ENCODE results near the gene FLACC1.

Gene FLACC1

DNA sequence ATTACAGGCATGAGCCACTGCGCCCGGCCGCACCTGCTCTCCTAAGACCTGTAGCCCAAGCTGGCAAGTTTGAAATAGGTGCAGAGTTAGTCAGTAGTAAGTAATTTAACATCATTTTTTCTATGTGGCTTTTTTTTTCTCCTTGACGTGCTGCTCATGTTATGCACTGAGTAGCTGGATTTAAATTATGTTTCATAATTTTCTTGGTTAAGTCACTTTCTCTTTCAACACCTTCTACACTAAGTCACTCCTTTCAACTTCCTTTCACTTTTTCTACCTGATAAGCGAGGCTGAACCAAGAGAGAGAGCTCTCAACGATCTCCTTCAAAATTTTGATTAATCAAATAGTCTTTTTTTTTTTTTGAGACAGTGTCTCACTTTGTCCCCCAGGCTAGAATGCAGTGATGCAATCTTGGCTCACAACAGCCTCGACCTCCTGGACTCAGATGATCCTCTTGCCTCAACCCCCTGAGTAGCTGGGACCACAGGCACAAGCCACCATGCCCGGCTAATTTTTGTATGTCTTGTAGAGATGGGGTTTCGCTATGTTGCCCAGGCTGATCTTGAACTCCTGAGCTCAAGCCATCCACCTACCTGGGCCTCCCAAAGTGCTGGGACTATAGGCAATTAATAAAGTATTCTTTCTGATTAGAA, 83.7 kb downstream of the FLACC1 start:
- no peak overlapping the region for H3K27ac ChIP-seq
- no peak for DNase-seq (ENCODE audit: low spot score)
- ChIA-PET CTCF (interaction anchor here (0.6 kb wide), 1 partner anchor 16 kb away, joined by 3 read pairs; no protein-coding TSS in a partner anchor), POLR2A (ENCODE audit: low non-redundant PET) (no interaction called here)
- TF ChIP-seq, protein P1, sequence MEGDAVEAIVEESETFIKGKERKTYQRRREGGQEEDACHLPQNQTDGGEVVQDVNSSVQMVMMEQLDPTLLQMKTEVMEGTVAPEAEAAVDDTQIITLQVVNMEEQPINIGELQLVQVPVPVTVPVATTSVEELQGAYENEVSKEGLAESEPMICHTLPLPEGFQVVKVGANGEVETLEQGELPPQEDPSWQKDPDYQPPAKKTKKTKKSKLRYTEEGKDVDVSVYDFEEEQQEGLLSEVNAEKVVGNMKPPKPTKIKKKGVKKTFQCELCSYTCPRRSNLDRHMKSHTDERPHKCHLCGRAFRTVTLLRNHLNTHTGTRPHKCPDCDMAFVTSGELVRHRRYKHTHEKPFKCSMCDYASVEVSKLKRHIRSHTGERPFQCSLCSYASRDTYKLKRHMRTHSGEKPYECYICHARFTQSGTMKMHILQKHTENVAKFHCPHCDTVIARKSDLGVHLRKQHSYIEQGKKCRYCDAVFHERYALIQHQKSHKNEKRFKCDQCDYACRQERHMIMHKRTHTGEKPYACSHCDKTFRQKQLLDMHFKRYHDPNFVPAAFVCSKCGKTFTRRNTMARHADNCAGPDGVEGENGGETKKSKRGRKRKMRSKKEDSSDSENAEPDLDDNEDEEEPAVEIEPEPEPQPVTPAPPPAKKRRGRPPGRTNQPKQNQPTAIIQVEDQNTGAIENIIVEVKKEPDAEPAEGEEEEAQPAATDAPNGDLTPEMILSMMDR (conservative IDR thresholded peaks at IDR 0.05; ENCODE audit: low read depth) = no peak

DNA sequence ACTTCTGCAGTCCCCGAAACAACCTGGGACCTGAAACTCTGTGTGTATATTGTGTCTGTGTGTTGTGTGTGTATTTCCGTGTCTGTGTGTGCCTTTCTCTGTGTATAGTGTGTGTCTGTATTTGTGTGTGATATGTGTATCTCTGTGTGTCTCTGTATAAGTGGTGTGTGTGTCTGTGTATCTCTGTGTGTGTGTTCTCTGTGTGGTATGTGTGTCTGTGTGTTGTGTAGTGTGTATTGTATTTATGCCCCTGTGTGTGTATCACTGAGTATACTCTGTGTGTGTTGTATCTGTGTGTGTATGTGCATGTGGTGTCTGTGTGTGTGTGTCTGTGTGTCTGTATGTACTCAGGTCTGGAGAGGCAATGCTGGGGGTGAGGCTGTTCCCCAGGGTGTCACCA, 85.2 kb downstream of the FLACC1 start:
- POLR2A ChIA-PET (ENCODE audit: low non-redundant PET) = no interaction called here
- H3K27ac ChIP-seq = no peak overlapping the region
- CTCF ChIA-PET = no interaction called here
- DNase-seq (ENCODE audit: low spot score) = no peak
- TF ChIP-seq, protein P1 (conservative IDR thresholded peaks at IDR 0.05; ENCODE audit: low read depth) = no peak

DNA sequence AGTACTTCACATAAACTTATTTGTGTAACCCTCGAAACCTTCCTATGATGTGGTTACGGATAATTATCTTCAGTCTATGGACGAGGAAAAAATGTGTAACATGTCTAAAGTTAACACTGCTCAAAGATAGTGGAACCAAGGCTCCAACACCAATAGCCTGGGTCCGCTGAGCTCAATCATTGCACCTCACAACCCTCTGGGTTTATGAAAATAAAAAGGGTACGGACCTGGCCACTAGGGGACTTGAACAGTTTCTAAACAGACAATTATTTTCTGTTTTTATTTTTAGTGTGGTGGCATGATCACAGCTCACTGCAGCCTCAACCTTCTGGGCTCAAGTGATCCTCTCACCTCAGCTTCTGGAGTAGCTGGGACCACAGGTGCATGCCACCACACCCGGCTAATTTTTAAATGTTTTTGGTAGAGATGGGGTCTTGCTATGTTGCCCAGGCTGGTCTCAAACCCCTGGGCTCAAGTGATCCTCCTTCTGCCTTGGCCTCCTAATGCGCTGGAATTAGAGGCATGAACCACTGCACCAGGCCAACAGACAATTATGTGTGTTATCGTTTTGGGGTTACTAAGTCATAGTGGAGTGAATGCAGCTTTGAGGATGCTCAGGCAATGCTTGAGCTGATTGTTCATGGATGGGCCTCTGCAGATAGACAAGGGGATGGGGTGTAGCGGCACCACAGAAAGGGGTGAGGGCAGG, 86.7 kb downstream of the FLACC1 start:
- TF ChIP-seq, protein P1 (conservative IDR thresholded peaks at IDR 0.05; ENCODE audit: low read depth) = no peak
- ChIA-PET POLR2A (ENCODE audit: low non-redundant PET) (no interaction called here), CTCF (no interaction called here)
- no peak overlapping the region for H3K27ac ChIP-seq
- DNase-seq (ENCODE audit: low spot score) = no peak

DNA sequence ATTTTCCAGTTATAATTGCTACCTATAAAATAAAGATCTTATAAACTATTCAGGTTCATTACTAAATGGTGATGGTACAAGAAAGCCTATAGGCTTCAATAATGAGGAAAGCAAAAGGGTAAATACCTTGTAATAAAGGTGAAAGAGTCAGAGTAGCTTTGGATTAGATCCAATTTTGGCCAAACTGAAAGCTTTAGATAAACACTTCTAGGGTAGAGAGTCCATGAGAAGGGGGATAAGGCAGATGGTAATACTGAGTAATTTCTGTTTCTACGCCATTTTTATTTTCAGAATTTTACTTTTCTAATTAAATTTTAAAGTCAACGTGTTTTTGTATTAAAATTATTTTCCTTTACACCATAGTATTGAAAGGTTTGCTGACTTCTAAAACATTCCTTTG, 87.4 kb downstream of the FLACC1 start:
- TF ChIP-seq, protein P1 (conservative IDR thresholded peaks at IDR 0.05; ENCODE audit: low read depth) = no peak
- ChIA-PET POLR2A (ENCODE audit: low non-redundant PET) (no interaction called here), CTCF (no interaction called here)
- no peak overlapping the region for H3K27ac ChIP-seq
- DNase-seq (ENCODE audit: low spot score) = no peak

DNA sequence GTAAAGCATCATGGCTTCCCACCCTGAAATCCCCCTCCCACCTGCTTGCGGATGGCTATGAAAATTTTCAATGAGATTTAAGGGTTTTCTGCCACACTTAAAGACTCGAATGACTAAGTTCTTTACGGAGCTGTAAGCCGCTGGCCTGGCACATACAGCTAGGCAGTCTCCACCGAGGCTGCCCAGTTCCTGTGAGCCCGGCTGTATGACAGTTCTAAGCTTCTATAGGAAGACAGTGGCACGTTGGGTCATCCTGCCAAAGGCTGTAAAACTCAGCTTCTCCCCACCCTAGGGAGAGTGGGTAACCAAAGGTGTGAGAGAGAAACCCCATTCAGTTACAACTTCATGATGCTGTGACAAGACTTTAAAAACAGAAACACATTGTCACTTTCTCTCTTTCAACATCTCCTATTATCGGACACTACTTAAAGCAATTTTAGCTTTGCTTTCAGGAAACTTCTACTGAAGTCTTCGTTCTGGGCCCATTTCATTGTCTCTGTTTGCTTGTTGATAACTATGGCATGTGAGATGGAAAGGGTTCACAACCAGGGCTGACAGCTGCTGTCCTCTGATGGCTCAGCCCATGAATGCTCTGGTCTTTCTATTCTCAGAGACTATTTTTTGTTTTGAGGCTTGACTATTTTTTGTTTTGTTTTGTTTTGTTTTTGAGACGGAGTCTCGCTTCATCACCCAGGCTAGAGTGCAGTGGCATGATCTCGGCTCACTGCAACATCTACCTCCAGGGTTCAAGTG, 89.7 kb downstream of the FLACC1 start:
- POLR2A ChIA-PET (ENCODE audit: low non-redundant PET) = no interaction called here
- no peak overlapping the region for H3K27ac ChIP-seq
- DNase-seq (ENCODE audit: low spot score) = no peak
- CTCF ChIA-PET = no interaction called here
- TF ChIP-seq, protein P1 (conservative IDR thresholded peaks at IDR 0.05; ENCODE audit: low read depth) = no peak

DNA sequence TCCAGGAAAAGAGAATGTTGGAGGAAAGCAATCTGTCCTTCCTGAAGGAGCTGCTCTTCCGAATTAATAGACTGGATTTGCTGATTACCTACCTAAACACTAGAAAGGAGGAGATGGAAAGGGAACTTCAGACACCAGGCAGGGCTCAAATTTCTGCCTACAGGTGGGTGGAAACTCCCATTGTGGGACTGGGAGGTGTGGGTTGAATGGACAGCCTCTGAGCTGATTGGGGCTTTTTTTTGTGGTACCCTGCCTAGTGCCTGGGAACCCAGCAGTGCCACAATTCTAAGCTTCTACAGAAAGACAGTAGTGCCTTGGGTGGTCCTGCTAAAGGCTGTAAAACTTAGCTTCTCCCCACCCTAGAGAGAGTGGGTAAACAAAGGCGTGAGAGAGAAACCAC, 90.5 kb downstream of the FLACC1 start:
- ChIA-PET POLR2A (ENCODE audit: low non-redundant PET) (no interaction called here), CTCF (interaction anchor here (0.5 to 0.6 kb wide), 2 partner anchors 150 to 1267 kb away, joined by 3 to 4 read pairs; partner anchors contain the start of gene CFLAR)
- H3K27ac ChIP-seq = no peak overlapping the region
- DNase-seq (ENCODE audit: low spot score) = no peak
- TF ChIP-seq, protein P1 (conservative IDR thresholded peaks at IDR 0.05; ENCODE audit: low read depth) = no peak

Data from RWPE1 (cell line).